Uterus (tissue), 2 donors: Measurements from ENCODE around the gene MACROH2A1.

Source experiments
- POLR2A ChIP-seq, 2 donors: fragments of 450-650 bp; IDR thresholded peaks; one replicate each; pipeline ENCODE4 v1.6.1; 2016; ENCODE audit warnings: antibody characterized with exemption in 2 of 2, mild to moderate bottlenecking in 1 of 2, moderate library complexity in 1 of 2
- TF ChIP-seq, protein P1 (sequence below), 4 experiments: fragments of 200-600 bp in 2 of 4; fragments of 450-650 bp in 2 of 4; sonication (generic) in 2 of 4; IDR thresholded peaks; one replicate each; pipeline ENCODE4 v1.5.1; 2016 to 2019; ENCODE audit warnings: antibody characterized with exemption in 4 of 4, mild to moderate bottlenecking in 2 of 4, moderate library complexity in 1 of 4

DNA sequence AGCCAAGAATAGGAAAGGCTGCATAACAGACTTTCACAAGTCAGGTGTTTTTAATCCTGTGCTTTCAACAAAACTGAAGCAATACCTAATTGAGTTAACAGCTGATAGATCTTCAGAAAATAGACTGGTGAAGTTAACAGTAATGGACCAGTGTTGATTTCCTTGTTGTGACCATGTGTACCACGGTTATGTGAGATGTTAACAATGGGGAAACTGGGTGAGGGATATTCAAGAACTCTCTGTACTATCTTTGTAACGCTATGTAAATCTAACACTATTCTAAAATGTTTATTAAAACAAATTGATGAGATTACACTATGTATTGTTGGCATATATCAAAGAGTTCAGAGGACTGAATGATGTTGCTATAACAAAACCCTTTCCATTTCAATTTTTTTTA is 36.9 kb downstream of the MACROH2A1 start:
- TF ChIP-seq, protein P1, sequence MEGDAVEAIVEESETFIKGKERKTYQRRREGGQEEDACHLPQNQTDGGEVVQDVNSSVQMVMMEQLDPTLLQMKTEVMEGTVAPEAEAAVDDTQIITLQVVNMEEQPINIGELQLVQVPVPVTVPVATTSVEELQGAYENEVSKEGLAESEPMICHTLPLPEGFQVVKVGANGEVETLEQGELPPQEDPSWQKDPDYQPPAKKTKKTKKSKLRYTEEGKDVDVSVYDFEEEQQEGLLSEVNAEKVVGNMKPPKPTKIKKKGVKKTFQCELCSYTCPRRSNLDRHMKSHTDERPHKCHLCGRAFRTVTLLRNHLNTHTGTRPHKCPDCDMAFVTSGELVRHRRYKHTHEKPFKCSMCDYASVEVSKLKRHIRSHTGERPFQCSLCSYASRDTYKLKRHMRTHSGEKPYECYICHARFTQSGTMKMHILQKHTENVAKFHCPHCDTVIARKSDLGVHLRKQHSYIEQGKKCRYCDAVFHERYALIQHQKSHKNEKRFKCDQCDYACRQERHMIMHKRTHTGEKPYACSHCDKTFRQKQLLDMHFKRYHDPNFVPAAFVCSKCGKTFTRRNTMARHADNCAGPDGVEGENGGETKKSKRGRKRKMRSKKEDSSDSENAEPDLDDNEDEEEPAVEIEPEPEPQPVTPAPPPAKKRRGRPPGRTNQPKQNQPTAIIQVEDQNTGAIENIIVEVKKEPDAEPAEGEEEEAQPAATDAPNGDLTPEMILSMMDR (IDR thresholded peaks at IDR 0.05) = no peak
- TF ChIP-seq POLR2A (IDR thresholded peaks at IDR 0.05) = no peak
